Stimulated activated naive CD4-positive, alpha-beta T cell treated with Interleukin-2 at 50 U/mL for 16 hours (primary cell): ENCODE data around the gene POU2F1.
A peak's percentile ranks its signal among the peaks of the same experiment; 100 is the strongest.
"Not testable (repeated sequence)": the region's sequence is repeated elsewhere in the genome, so short reads cannot be mapped to it uniquely, and the experiment has no call there.

ENCODE experiments used
- DNase-seq: peaks from one replicate; lab custom pipeline; 2025; lab: John Stamatoyannopoulos, UW

Gene POU2F1

GRCh38 chr1:167205306-167206050 is 15.2 kb upstream of the POU2F1 start:
- not testable (repeated sequence) for DNase-seq

- no peak for DNase-seq
Measured at GRCh38 chr1:167206166-167206835, 14.4 kb upstream of the POU2F1 start.

DNA sequence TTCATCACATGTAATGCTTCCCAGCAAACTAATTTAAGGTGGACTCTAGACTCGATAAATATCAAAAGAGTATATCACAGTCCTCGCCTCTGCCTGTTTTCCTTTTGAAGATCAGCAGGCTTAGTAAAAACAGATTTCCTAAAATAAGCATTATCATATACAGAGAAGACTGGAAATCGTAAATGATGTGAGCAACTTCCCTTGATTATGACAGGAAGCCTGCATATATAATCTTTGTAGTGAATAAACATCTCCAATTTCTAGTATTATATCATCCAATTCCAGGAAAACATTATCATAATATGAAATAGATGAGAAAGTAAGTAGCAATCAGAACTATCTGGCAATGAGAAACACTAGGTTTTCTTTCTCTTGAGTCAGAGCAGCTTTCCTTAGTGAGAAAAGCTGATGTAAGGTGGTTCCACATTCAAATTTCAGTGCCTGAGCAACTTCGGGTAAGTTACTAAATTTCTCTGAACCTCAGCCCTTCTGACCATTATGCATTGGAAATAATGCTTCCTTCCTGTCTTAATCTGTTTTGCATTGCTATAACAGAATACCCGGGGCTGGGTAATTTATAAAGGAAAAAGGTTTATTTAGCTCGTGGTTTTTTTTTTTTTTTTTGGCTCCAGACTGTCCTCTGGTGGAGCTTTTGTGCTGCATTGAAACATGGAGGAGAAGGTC is 12.6 kb upstream of the POU2F1 start:
- no peak for DNase-seq

- DNase-seq = no peak
Measured at GRCh38 chr1:167208624-167208976, 12.1 kb upstream of the POU2F1 start.

- DNase-seq = no peak
Measured at GRCh38 chr1:167209044-167209443, 11.6 kb upstream of the POU2F1 start.

- DNase-seq = no peak
Measured at GRCh38 chr1:167210966-167211674, 9.6 kb upstream of the POU2F1 start.

GRCh38 chr1:167212025-167212424 is 8.7 kb upstream of the POU2F1 start:
- no peak for DNase-seq

- no peak for DNase-seq
Measured at GRCh38 chr1:167216809-167217208, 3.9 kb upstream of the POU2F1 start.

DNA sequence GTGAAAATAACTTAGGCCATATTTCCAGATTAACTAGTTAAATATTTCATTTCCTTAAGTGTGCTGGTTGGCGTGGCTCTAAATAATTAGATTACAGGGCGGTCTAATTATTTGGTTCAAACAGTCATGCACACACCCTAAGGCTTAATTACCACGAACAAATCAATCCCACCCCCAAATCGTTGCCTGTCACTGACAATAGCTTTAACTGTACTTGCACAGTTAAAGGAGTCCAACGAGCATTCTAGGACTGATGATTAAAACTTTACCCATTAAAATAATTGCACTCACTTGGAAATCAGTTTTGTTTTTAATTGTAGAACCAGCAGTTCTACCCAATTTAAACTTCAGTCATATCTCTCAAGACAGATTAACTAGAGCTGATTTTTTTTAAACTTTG is 1.5 kb upstream of the POU2F1 start:
- DNase-seq = no peak

GRCh38 chr1:167219646-167220536 is 795 bp upstream of the POU2F1 start:
- peak; percentile 91 for DNase-seq

GRCh38 chr1:167221126-167221737 is 546 bp downstream of the POU2F1 start:
- peak; percentile 36 for DNase-seq

DNA sequence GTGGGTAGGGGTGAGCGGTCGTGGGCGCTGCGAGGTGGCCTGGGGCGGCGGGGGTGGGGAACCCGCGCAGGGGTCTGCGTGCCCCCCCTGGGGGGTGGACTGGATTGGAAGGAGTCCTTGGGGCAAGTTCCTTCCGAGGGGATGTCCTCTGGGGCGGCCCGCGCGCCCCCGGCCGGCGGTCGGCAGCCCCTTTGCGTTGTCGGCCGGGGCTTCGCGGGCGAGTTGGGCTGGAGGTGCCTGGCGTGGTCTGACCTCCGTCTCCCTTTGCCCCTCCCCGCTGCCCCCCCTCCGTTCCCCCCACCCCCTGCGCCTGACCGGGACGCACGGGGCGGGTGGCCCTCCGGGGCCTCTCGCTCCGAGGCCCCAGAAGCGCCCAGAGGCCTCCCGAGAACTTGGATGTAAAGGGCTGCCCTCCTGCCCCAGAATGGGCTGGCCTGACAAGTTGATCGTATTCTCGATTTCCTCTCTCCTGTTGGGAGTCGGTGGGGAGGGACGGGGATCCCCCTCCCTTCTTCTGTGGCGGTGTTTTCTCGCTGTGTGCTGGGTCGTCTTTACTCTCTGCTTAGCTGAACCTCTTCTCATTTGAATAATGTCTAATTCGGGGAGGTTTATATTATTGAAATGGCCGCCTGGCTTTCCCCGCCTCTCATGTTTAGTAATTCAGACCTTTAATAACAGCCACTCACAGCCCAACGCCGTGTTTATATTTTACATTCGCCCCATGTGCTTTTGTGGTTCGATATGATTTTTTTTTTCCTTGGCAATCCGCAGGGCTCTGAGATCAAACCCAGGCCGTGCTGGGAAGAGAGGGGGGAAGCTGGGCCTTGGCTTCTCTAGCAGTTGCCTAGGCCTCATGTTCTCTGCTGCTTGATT is 1.3 kb downstream of the POU2F1 start:
- peak; percentile 68 for DNase-seq

- DNase-seq = no peak
Measured at GRCh38 chr1:167223144-167224103, 2.7 kb downstream of the POU2F1 start.

- not testable (repeated sequence) for DNase-seq
Measured at GRCh38 chr1:167224734-167225235, 4.1 kb downstream of the POU2F1 start.

DNA sequence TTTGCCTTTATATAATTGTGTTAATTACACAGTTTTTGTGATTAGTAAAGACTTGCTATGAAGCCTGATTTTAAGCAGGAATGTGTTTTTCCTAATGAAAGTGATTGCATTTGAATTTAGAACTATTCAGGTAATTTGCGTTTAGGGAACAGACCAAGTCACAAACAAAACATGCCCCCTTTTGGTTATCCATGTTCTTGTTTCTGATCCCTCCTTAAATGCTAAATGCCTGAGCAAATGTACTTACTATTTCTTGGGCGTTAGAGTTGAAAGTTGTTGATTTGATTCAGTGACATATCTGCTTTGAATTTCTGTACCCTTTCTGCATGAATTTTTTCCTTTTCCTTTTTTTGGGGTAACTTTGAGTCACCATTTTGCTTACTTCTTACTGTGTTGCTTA is 5.2 kb downstream of the POU2F1 start:
- no peak for DNase-seq

DNA sequence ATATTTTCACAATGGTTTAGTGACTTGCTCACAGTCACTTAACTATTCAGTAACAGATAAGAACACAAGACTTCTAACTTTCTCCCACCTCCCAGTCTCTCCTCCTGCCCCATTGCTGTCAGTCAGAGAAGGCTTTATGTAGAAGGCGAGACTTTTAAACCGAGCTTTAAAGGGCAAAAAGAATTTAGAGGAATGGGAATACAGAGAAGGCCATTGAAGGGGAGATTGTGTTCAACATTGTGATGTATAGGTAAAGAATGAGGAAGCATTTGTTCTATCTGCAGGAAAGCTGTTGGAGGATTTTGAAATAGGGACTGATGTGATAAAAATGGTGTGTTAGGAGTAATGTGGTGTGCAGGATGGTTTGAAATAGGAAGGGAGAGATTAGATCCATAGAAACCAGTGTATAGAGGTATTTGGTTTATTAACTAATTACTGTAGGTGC is 7.3 kb downstream of the POU2F1 start:
- no peak for DNase-seq

DNA sequence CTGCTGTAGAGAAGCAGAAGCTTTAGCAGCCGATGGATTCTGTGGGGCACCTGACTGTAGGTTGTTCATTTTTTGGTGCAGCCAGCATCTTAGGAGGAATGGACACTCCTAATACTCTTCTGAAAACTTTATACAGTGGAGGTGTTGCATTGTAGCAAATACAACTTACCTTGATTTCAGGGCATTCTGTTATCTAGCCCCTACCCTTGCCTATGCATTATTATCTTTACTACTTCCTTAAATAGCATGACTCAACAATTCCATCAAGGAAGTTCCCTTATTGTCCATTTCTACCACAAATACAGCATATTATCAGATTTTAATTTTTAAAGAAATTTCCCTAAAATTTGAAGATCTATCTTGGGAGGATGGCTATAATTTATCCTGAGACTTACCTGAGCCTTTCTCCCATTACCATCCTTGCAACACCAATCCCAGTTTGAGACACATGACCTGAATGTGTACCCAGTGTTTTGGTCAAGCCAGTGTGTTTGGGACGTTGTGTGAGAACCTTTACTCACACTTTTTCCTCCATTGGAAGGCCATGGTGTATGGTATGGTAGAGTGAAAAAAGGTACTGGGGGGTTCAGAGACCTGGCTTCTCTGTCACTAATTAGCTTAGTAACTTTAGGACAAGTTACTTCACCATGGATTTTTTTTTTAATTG is 9.2 kb downstream of the POU2F1 start:
- no peak for DNase-seq

- no peak for DNase-seq
Measured at GRCh38 chr1:167230437-167230836, 9.8 kb downstream of the POU2F1 start.
